Forelimb muscle (tissue), 1 donor: ENCODE data around the gene TBC1D4. TPM values are rescaled to one million over a fixed set of nuclear protein-coding genes. Genes with fewer than 3 reads are reported as not detected.

Source experiments
- DNase-seq: peaks from one replicate; pipeline ENCODE4 v3.0.0-alpha.2; 2013; ENCODE audit warnings: low read depth
- polyA plus RNA-seq: library from polyadenylated mRNA; unstranded; fragments of 120-200 nt; gene quantifications from one replicate; pipeline ENCODE4 v1.2.1, GENCODE V29; 2013; ENCODE audit not compliant: insufficient read length

Gene TBC1D4
- polyA plus RNA-seq = 18.6 TPM

DNA sequence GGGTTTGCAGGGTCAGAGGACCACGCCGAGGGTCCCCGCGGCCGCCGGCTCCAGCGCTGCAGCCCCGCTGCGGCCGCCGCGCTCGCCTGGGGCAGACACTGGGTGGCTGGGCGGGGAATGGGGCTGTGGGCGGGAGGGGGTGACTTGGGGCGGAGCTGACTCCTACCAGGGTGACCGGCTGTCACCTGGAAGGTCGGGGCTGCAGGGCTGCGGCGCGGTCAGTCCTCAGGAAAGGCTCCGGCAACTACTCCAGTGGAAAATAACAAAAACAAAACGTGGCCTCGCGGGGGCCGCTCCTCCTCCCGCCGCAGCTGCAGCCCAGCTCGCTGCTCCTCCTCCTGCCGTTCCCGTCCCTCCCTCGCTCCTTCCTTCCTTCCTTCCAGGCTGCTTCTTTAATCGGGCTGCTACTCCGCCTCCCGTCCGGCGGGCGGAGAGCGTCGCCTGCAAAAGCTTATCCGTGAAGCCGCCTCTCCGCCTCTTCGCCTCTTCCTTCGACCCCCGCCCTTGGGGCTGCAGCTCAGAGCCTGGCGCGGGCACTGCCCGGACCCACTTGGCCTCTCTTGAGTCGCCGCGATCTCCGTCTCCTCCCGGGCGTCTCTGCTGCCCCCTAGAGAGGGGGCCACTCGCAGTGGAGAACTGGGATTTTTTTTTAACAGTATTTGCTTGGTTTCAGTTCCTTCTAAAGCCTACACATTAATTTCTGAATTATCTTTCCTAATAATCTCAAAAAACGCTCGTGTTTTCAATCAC is at the start of gene TBC1D4:
TSS of gene TBC1D4 (minus strand) at position 100 of the 750 bp plus-strand sequence. CDS start 402 bp downstream, outside the sequence.
- DNase-seq = peak; percentile 78

DNA sequence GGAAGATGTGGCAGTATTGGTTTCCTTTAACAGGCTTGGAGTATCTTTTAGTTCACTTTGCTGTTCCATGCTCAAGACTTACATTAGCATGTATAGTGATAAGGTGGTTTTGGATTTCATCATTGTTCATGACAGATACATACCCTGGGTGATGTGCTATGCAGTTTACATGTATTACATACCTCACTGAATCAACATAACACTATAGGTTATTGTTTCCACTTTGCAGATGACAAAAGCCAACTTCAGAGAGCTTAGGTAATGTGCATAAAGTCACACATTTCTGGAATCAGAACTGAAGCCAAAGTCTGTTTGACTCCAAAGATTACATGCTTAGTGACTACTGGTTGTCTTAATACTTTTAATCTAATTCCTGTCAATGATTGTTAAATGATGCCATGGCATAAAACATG is 48.6 kb upstream of the TBC1D4 start:
- no peak for DNase-seq

- DNase-seq = no peak
Measured at GRCh38 chr13:75521956-75522355, 40.0 kb upstream of the TBC1D4 start.

- no peak for DNase-seq
Measured at GRCh38 chr13:75518439-75519088, 36.6 kb upstream of the TBC1D4 start.

- DNase-seq = no peak
Measured at GRCh38 chr13:75514080-75514995, 32.4 kb upstream of the TBC1D4 start.

DNA sequence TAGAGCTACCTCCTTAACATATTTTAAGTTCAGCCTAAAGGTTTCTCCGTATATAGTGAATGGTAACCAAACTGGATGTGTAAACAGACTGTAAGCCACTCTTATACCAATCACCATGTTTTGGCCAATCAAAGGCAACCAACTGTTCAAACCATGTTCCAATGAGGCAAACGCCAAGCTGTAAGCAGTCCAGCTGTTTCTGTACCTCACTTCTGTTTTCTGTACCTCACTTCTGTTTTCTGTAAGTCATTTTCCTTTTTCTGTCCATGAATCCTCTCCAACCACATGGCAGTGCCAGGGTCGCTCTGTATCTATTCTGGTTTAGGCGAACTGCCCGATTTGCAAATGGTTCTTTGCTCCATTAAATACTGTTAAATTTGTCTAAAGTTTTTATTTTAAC is 31.3 kb upstream of the TBC1D4 start:
- DNase-seq = no peak

- DNase-seq = peak; percentile 34
Measured at GRCh38 chr13:75512253-75512652, 30.3 kb upstream of the TBC1D4 start.

DNA sequence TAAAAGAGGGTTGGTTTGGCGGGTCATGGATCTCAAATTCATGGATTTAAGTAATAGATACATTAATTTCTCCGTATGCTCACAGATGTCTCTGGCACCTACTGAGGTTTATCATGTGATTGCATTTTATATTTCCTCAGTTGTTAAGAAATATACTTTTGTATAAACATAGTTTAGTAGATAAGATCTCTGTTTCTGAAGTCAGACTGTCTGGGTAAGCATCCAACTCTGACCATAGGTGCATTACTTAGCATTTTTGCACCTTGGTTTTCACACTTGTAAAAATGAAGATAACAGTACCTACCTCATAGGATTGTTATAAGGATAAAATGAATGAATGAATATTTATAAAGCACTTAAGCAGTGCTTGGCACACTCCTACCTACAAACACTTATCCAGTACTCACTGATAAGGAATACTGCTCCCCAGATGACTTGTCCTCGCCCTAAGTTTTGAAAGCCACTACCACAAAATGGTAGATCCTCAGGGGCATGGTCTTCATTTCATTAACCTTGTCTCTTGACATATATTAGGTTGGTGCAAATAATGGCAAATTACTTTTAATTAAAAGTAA is 29.2 kb upstream of the TBC1D4 start:
- DNase-seq = no peak

DNA sequence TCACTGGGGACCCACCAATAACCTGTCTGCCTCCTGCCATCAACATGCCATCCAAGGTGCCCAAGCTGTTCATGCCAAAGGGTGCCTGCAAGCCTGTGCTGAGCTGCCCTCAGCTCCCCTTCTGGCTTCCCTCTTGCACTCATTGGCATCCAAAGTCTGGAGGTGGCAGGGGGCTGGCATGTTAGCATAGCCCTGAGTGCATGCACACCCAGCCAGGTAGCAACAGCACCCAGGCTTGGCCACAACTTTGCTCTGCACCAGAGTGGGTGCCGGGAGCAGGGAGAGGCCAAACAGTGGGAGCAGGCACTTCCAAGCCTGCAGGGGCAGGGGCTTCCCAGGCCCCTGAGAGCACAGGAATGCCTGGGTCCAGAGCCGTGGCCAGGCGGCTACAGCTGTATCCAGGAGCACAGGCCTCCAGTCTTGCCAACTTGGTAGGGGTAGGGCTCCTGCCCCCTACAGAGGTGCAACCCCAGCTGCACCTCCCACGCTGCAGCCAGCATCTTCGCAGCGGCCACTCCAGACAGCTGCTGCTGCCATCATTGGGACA is 26.1 kb upstream of the TBC1D4 start:
- no peak for DNase-seq

GRCh38 chr13:75507027-75508001 is 25.3 kb upstream of the TBC1D4 start:
- DNase-seq = no peak

DNA sequence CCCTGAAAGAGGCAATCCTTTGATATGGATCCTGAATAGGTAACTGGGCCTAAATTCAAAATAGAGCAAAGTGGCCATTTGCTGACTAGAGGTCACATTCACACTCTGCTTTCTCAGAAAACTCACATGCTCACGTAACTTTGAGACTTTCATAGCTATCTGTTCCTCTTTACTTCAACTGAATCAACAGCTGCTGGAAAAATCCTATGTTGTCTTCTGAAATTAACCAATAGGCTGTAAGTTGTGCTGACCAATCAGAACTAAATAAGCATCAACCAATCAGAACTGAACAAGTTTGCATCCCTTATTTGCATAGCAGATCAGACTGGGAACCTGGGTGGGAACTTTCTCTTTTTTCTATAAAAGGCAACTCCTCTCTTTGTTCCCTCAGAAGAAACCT is 24.0 kb upstream of the TBC1D4 start:
- DNase-seq = no peak

DNA sequence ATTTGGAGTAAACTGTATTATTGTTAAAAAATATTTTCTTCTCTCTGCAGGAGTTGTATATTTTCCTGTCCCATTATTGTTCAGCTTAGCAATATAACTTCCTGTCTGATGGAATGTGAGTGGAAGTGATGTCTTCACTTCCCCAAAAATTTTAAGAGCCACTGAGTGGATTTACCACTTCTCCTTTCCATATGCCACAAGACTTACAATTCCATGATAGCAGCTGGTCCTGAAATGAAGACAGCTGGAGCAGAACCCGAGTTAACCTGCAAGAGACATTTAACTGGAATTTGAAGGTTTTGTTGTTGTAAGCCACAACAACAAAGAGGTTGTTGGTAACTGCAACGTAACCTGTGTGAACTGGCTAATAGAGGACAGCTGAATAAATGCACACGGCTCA is 23.4 kb upstream of the TBC1D4 start:
- no peak for DNase-seq

- DNase-seq = no peak
Measured at GRCh38 chr13:75495938-75496337, 14.0 kb upstream of the TBC1D4 start.

DNA sequence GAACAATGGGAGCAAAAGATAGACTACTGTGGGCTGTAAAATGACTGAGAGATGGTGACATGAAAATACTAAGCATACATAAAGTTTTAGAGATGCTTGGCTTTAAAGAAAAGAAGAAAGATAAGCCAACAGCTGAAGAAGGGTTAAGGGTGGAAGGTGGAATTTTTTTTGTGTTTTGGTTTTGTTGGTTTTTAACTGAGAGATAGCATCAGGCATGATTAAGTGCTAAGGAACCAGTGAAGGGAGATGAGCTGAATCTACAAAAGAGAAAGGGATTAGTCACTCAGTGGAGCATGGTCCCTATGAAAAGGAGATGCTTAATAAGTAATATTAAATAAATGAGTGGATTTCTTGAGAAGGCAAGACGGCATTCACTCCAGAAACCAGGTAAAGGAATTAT is 12.5 kb upstream of the TBC1D4 start:
- DNase-seq = no peak

DNA sequence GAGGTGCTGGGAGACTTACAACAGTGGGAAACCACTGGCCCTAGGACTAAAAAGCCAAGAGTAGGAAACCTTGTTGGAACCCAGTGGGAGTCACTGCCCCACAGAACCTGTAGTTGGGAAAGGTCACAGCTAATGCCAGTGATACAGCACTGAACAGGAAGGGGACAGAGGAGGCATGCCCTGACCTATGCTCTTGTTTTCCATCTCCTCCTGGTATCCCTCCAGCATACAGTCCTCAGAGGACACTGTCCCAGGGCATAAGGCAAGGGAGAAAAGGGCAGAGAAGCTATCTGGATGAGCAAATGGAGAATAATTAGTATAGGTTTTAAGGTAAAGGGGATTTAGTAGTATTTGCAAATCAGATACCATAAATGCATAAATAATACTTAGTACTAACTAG is 11.2 kb upstream of the TBC1D4 start:
- no peak for DNase-seq

DNA sequence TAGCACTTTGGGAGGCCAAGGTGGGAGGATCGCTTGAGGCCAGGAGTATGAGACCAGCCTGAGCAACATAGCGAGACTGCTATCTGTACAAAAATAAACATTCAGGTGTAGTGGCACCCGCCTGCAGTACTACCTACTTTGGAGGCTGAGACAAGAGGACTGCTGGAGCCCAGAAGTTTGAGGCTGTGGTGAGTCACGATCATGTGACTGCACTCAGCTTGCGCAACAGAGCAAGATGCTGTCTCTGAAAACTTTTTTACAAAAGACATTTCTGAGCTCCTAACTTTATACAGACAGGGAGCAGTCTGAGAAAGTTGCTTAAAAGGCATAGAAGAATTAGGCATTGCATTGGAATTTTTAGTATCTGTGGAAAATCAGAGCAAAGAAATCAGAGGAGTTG is 10.4 kb upstream of the TBC1D4 start:
- no peak for DNase-seq

DNA sequence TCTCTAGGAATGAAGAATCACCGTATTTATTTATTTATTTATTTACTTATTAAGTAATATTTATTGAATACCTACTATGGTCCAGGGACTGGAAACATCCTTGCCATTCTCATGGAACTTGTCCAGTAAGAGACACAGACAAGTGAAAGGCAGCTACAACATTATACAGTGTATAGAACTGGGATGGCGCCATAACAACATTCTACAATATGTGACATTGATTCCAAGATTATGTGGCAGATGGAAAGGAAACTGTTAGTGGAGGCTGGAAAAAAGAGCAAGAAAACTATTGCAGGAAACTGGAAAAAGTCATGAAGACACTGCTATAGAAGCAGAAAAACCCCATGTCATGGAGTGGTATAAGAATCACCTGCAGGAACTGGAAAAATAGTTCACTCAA is 9.4 kb upstream of the TBC1D4 start:
- no peak for DNase-seq

DNA sequence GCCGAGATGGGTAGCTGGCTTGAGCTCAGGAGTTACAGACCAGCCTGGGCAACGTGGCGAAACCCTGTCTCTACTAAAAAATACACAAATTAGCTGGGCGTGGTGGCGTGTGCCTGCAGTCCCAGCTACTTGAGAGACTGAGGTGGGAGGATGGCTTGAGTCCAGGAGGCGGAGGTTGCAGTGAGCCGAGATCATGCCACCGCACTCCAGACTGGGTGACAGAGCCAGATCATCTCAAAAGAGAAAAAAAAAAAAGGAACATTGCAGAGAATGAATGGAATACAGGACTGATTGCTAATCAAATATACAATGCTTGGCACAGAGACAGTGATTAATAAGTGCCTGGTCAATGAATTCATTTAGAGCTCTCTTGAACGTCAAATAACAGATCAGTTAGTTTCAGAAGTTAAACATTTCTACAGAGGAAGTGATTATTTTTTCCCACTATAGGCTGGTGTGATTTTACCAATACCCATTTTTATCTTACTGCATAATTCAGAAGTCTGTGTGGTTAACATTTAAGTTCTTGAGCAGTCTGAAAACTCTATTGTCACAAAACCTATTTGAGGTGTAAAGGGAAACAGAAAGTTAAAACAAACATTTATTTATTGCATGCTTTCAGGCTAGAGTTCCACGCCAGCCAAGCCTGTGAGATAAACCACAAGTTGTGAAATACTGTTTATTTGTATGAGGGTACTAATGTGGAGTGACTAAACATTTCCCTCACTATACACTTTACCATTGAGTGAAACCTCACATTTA is 7.7 kb upstream of the TBC1D4 start:
- DNase-seq = no peak

DNA sequence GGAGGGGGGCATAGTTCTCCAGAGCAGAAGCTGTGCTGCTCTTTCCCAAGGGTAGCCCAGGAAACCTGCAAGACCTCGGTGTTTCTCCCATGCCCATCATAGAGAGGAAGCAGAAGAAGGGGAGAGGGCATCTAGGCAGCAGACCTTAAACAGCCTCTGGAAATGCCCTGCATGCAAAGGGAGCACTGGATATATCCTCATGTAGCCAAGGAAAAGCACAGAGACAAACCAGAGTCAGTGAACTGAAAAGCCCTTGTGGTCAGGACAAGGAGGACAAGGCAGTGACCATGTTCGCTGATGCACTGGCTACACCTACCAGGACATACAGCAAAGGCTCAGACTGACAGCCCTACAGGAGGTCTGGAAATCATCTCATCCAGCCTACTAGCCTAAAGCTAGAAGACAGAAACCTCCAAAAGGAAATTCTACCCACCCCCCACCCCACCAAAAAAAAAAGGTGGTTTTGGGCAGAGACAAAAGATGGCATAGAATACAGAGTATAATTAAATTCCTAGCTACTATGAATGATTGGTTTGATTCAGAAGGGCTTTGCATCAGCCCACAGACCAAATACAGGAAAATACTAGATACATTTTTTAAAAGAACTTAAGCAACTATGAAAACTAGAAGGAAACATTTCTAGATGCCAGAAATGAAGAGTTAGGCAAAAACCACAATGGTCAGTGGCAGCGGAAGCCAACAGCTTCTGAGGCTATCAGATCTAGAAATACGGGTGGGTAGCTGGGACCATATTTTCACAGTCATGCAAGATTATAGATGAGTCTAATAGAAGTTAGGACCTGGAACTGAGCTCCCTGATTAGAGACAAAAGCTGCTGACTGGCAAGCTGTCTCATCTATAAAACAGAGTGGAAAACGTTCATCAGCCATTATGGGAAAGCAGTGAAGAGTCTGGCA is 4.4 kb upstream of the TBC1D4 start:
- DNase-seq = no peak
